Gastroesophageal sphincter (tissue), 3 donors: ENCODE results near the gene SCIN.

ENCODE experiments used
- CTCF ChIP-seq, 4 experiments: fragments of 200-600 bp in 2 of 4; fragments of 450-650 bp in 2 of 4; sonication (generic) in 1 of 4; IDR thresholded peaks; one replicate each; pipeline ENCODE4 v1.5.1; 2017 to 2019; ENCODE audit warnings: antibody characterized with exemption in 4 of 4, mild to moderate bottlenecking in 2 of 4, moderate library complexity in 2 of 4
- EP300 ChIP-seq: sonication (generic); formaldehyde crosslinking; IDR thresholded peaks from one replicate; pipeline ENCODE4 v1.6.1; 2017; ENCODE audit warnings: antibody characterized with exemption, mild to moderate bottlenecking
- POLR2A ChIP-seq, 2 donors: fragments of 450-650 bp; IDR thresholded peaks; one replicate each; pipeline ENCODE4 v1.6.1; 2017; ENCODE audit warnings: antibody characterized with exemption in 2 of 2, mild to moderate bottlenecking in 2 of 2, moderate library complexity in 1 of 2
- POLR2AphosphoS5 ChIP-seq: sonication (generic); formaldehyde crosslinking; IDR thresholded peaks from one replicate; pipeline ENCODE4 v1.6.1; 2017; ENCODE audit warnings: antibody characterized with exemption

- TF ChIP-seq POLR2A (IDR thresholded peaks at IDR 0.05) (no peak), CTCF (IDR thresholded peaks at IDR 0.05) (no peak), POLR2AphosphoS5 (no peak), EP300 (no peak)
These were observed 59.9 kb downstream of the SCIN start for GRCh38 chr7:12630513-12630819.
